Hematopoietic multipotent progenitor cell treated with erythropoietin and hydrocortisone succinate and interleukin-3 and kit ligand, for 17 days (in vitro differentiated cells): ENCODE data around the gene NUAK1.

Experiments used
- DNase-seq: peaks from one replicate; pipeline ENCODE4 v3.0.0-alpha.2; 2015; ENCODE audit warnings: low spot score

Gene NUAK1

GRCh38 chr12:106109168-106109910 lies 29.4 kb downstream of the NUAK1 start:
- DNase-seq = no peak

- DNase-seq = no peak
Measured at GRCh38 chr12:106108185-106108835, 30.4 kb downstream of the NUAK1 start.

DNA sequence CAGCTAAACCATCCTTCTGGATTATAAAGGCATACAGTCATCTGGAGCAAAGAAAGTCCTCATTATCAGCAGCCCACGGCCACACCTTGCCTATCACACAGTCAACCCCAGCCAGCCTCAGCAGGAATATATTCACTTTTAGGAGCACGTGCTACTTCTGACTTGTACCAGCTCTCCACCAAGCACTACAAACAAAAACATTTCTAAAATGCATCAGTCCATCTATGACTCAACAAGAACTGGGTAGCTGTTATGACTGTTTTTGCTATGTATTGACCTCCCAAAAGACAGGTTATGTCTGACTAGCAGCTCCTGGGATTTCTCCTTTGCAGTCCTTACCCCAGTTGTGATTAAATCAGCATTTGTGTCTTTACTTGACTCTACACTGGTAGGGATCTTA lies 31.2 kb downstream of the NUAK1 start:
- DNase-seq = no peak

DNA sequence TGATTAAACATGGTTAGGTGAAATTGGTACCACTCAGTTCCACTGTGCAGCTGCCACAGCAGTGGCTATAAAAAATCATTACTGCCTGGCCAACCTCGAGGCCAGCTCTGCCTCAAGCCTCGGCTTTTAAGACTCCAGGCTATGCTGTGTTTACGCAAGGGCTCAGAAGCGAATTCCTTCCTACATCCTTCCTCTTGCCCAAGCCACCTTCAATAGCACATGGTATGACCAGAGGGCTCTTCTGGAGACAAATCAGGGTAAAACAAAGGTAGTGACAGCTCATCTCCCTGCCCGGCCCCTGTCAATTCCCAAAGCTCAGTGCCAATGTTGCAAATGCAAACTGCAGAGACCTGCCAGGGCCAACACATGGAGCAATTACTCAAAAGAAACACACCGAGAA lies 31.9 kb downstream of the NUAK1 start:
- no peak for DNase-seq

DNA sequence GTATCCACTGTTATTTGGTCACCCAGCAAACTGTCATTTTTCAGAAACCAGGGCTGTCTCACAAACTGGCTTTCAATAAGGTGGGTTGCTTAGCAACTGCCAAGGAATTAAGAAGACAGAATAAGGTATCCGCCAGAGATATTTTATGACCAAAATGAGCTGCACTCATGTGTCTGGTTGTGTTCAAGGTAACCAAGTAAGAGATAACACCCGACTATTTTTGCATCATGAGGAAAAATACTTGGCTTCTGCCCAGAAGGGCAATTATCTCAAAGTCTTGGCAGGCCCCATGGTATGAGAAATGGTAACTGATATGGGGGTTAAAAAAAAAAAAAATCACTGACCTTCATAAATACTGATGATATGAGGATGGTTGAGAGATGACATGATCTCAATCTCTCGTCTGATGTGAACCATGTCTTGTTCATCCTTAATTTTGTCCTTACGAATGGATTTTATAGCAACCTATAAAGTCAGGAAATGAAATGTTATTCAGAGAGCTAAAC lies 32.6 kb downstream of the NUAK1 start:
- DNase-seq = no peak

DNA sequence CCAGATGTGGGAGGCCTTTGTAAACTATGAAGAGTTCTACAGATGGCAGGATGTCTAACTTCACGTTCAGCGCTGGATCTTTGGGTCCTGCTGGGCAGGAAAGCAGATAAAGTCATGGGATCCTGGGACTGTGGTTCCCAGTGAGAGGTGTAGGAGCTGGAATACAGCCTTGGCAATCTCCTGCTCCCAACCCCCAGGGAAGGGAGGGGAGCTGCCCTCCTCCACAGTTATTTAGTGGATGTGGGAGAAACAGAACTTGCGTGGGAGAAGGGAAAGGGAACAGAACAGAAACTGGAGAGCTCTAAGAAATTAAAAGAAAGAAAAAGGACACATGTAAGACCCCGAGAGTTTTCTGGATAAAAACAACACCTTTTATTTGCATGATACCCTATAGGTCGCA lies 37.0 kb downstream of the NUAK1 start:
- no peak for DNase-seq

- DNase-seq = no peak
Measured at GRCh38 chr12:106098691-106099200, 40.0 kb downstream of the NUAK1 start.

- no peak for DNase-seq
Measured at GRCh38 chr12:106097011-106097410, 41.7 kb downstream of the NUAK1 start.

GRCh38 chr12:106096376-106096775 lies 42.4 kb downstream of the NUAK1 start:
- no peak for DNase-seq

GRCh38 chr12:106094304-106094703 lies 44.5 kb downstream of the NUAK1 start:
- DNase-seq = no peak

DNA sequence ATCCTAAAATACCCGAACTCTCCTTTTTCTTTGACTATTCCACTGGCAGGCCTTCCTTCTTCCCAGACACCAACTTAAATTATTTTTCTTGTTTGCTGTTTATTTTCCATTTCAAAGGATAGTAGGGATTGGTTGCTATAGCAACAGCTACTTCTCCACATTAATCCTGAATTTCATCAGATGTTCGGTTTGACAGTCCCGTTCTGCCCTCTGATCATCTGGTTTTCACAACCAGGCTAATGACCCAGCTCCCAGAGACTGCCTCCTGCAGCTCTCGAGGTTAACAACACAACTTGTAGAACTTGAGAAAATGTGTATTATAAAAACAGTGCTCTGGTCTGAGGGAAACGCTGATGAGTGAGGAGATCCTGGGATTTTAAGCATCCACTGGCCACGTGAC lies 45.5 kb downstream of the NUAK1 start:
- no peak for DNase-seq

- DNase-seq = no peak
Measured at GRCh38 chr12:106091446-106091820, 47.3 kb downstream of the NUAK1 start.

DNA sequence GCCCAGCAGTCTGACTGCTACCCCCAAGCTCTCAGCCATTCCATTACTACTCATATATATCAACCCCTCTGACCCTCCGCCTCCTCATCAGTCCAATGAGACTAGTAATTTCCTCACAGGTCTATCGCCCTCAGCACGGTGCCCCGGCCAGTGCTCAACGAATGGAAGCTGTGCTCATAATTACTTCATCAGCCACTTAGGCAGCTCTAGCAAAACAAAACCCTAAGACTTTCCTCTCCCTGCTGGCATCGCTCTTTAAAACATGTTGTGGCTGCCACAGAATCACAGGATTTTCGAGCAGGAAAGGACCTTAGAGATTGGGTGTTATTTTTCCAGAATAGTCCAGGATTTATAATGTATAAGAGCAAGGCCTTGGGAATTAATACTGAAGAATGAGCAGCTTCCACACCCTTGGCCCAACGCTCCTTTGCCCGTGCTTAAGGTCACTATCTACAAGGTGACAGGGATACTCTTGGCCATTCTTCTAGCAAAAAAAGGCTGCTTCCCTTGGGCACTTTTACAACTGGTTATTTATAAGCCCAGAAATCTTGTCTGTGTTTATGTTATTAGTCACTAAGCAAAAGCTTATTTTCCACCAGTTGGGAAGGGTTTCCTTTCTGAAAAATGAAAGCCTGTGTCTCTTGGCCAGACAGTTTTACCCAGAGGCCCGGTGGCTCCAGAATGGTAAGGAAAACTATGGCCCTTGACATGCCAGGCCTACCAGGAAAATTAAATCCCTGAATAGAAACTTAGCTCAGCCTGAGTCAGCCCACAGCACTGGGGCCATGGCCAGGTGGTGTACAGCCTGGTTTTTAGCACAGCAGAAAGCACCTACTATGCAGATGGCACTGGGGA lies 47.9 kb downstream of the NUAK1 start:
- DNase-seq = no peak

DNA sequence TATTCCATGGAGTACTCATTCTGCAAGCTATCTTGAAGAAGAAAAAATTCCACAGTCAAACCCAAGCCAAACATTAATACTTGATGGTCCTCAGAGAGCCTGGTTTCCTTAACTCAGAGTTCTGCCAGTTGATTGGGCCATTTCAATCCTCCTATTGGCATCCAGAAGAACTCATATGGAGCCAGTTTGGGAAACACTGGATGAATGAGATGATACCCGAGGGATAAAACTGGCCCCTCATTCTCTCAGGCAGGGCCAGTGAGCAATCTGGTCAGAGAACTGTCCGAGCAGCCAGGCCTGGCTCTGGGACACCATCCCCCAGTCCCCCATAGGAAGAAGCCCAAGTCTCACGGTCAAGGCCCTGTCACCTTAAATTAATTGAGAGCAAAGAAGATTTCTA lies 48.8 kb downstream of the NUAK1 start:
- no peak for DNase-seq

DNA sequence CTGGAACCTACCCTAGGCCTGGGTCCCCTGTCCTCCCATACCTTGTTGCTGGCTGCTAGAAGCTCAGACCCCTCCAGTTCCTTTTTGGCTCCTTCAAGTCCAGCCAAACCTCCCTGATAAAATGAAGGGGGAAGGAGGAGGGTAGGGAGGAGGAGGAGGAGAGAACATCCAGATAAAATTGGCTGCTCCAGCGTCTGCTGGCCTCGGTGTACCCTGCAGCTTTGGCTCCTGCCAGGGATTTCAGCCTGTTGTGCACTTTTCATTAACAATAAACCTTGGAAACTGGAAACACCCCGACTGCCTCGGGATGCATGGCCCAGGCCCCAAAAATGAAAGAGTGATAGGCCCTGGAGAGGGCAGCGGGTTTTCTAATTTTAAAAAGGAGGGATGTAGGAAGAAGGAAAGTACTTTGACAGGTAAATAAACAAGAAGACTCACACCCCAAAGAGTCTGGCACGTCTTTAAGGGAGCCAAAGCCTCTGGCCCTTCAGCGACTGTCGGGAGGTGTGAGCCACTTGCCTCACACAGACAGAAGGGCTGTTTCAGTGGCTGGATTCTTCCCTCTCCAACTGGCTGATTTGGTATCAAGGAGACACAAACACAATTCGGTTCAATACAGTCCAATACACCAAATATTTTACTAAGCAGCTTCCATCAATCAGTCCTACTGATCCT lies 49.8 kb downstream of the NUAK1 start:
- no peak for DNase-seq

DNA sequence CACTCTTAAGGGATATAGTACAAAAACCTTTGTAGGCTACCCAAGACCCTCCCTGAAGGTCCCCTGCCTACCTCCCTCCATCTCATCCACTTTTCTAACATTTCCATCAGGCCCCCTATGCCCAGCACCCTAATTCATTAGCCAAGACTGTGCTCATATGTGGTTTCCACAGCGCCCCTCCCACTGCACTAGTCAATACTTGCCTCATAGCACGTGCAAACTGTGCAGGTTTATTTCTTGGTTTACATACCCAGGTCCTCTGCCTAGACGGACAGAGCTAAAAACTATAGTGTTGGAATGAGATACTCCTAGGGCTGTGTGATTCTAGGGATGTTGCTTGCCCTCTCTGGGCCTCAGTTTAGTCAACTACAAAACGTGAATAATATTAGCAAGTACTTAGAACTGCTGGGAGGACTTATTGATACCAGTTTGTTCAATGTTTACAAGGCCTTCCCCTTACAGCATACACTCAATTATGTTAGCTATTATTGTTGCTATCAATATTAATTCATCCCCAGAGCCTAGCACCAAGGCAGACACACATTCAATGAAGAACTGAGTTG lies 50.4 kb downstream of the NUAK1 start:
- DNase-seq = no peak

- DNase-seq = no peak
Measured at GRCh38 chr12:106086696-106087095, 52.1 kb downstream of the NUAK1 start.

GRCh38 chr12:106085213-106085612 lies 53.5 kb downstream of the NUAK1 start:
- DNase-seq = no peak

DNA sequence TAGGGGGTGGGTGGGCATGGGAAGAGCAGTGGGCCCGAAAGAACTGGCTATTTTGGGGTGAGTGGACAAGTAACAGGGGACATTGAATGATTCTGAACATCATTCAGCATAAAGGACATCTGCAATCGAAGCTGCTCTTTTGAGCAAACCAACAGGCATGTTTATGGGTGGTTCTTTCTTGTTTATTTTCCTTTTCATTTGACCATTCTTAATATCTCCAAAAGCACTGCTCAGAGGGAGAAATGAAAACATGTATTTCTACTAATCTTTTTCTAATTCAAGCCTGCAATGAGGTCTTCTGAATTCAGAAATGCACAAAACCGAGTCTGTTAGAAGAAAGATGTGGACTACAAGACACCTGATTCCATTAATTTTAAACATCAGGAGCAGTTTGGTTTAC lies 54.0 kb downstream of the NUAK1 start:
- DNase-seq = no peak

DNA sequence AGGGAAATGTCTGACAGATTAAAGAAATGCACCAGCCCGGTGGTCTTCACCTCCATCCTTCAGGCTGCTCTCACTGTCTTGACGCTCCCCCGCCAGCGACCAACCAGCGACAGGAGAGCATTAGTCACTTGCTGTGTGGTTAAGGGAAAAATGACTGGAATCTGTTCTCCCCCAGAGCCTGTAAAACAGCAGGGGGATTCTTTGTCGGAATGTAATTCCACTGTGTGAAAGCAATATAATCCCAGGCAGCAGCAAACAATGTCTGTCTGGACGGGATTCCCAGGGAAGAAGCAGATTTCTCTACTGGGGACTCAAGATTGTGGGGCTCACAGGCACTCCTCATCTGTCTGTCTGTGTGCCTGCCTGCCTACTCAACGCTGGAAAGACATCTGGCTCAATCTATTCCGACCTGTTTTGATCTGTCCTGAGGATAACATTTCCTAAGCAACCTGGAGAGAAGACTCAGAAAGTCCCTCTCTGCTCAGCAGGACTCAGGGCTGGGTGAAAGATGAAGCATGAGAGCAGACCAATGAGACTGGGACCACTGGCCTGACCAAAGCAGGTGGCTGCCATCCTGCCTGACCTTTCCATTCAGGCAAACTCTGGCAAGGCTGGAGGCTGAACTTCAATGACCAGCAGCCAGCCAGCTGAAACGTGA lies 54.6 kb downstream of the NUAK1 start:
- DNase-seq = no peak
